HCT116 (cell line): ENCODE results near the gene TMEM9B. TPM values are rescaled to one million over a fixed set of nuclear protein-coding genes. Genes with fewer than 3 reads are reported as not detected.

Experiments
- ATAC-seq: fragments of 200-7000 bp; cut with Tn5 transposase; 2 replicates; pipeline ENCODE4 v1.9.1; 2020; ENCODE audit warnings: mild to moderate bottlenecking, moderate library complexity
- BruUV-seq: library from RNA; stranded (reverse); fragments of 400-500 nt; replicated peaks from 2 replicates; lab custom pipeline; 2021; lab: Mats Ljungman, UMichigan
- CTCF ChIA-PET: fragments of 300-600 bp; sonication (Branson Sonifier 250); formaldehyde crosslinking; loops from one replicate; lab custom pipeline; 2021; ENCODE audit warnings: antibody characterized with exemption; lab: Charles Lee
- POLR2A ChIA-PET: fragments of 300-600, 350-600 bp; sonication (Branson Sonifier 250); formaldehyde crosslinking; loops from one replicate; lab custom pipeline; 2021; ENCODE audit warnings: antibody characterized with exemption; lab: Charles Lee
- RAD21 ChIA-PET, 2 experiments: fragments of 300-600 bp; sonication (Branson Sonifier 250); formaldehyde crosslinking; loops; one replicate each; lab custom pipeline; 2023; ENCODE audit warnings: low total read pairs in 2 of 2; ENCODE audit not compliant: uncharacterized antibody in 2 of 2, unreplicated experiment in 2 of 2, low non-redundant PET in 1 of 2; lab: Charles Lee
- DNase-seq: peaks from one replicate; pipeline ENCODE4 v3.0.0-alpha.2; 2010; ENCODE audit warnings: low read depth, low spot score
- H2AFZ ChIP-seq: fragments of 200-600 bp; shearing (Covaris generic), sonication (generic); 2 replicates; pipeline ENCODE4 v1.6.1; 2017; ENCODE audit warnings: low read depth, mixed run types, mixed read lengths, antibody characterized with exemption, low read length; ENCODE audit not compliant: poor library complexity, severe bottlenecking
- H3K27ac ChIP-seq: 2 replicates; pipeline ENCODE4 v1.5.1; 2012; ENCODE audit warnings: low read depth, low read length
- H3K27me3 ChIP-seq: fragments of 200-600 bp; sonication (generic); 2 replicates; pipeline ENCODE4 v1.6.1; 2016; ENCODE audit warnings: mixed run types, low read length, mixed read lengths; ENCODE audit not compliant: insufficient read depth
- H3K36me3 ChIP-seq, 2 experiments: fragments of 200-500 bp in 1 of 2; fragments of 200-600 bp in 1 of 2; sonication (Bioruptor generic) in 1 of 2; sonication (generic) in 1 of 2; 2 replicates each; pipeline versions ENCODE4 v1.5.1 to v1.6.1; 2014 to 2016; ENCODE audit warnings: low read length in 2 of 2, inconsistent platforms in 1 of 2, mixed read lengths in 1 of 2, mixed run types in 1 of 2; ENCODE audit not compliant: insufficient read depth in 2 of 2, control insufficient read depth in 1 of 2
- H3K4me1 ChIP-seq, 2 experiments: fragments of 200-600 bp in 1 of 2; sonication (generic) in 1 of 2; 2 replicates each; pipeline versions ENCODE4 v1.5.1 to v1.6.1; 2012 to 2017; ENCODE audit warnings: low read length in 2 of 2, inconsistent platforms in 1 of 2, mild to moderate bottlenecking in 1 of 2, mixed read lengths in 1 of 2, mixed run types in 1 of 2, moderate library complexity in 1 of 2; ENCODE audit not compliant: insufficient read depth in 2 of 2, control insufficient read depth in 1 of 2
- H3K4me2 ChIP-seq: fragments of 200-600 bp; sonication (generic); 2 replicates; pipeline ENCODE4 v1.6.1; 2017; ENCODE audit warnings: mixed run types, low read length, mixed read lengths
- H3K4me3 ChIP-seq, 2 experiments: fragments of 200-600 bp in 1 of 2; sonication (generic) in 1 of 2; replicated peaks in 1 of 2; 2 replicates each; pipeline ENCODE4 v1.5.1; 2011 to 2016; ENCODE audit warnings: low read length in 2 of 2, control low read depth in 1 of 2, low read depth in 1 of 2, mild to moderate bottlenecking in 1 of 2, mixed read lengths in 1 of 2, mixed run types in 1 of 2
- H3K79me2 ChIP-seq: fragments of 200-600 bp; sonication (generic); 2 replicates; pipeline ENCODE4 v1.6.1; 2017; ENCODE audit warnings: mild to moderate bottlenecking, mixed run types, low read length, moderate library complexity, mixed read lengths; ENCODE audit not compliant: insufficient read depth
- H3K9ac ChIP-seq: fragments of 200-600 bp; sonication (generic); 2 replicates; pipeline ENCODE4 v1.6.1; 2016; ENCODE audit warnings: low read length, mixed read lengths
- H3K9me2 ChIP-seq: fragments of 200-600 bp; sonication (generic), shearing (Covaris generic); 2 replicates; pipeline ENCODE4 v1.6.1; 2017; ENCODE audit warnings: mixed run types, mild to moderate bottlenecking, moderate library complexity; ENCODE audit not compliant: insufficient read depth
- H3K9me3 ChIP-seq, 2 experiments: fragments of 200-500 bp in 1 of 2; fragments of 200-600 bp in 1 of 2; sonication (Bioruptor generic) in 1 of 2; sonication (generic) in 1 of 2; 2 replicates each; pipeline ENCODE4 v1.6.1; 2014 to 2017; ENCODE audit warnings: low read length in 2 of 2, mixed read lengths in 2 of 2, inconsistent platforms in 1 of 2, low read depth in 1 of 2, mild to moderate bottlenecking in 1 of 2, mixed run types in 1 of 2, moderate library complexity in 1 of 2; ENCODE audit not compliant: control insufficient read depth in 1 of 2, insufficient read depth in 1 of 2
- H4K20me1 ChIP-seq: fragments of 200-600 bp; sonication (generic), shearing (Covaris generic); 2 replicates; pipeline ENCODE4 v1.6.1; 2017; ENCODE audit warnings: mixed run types, mild to moderate bottlenecking, moderate library complexity; ENCODE audit not compliant: insufficient read depth
- CEBPB ChIP-seq: IDR thresholded peaks from 2 replicates; pipeline ENCODE4 v1.6.1; 2012; ENCODE audit warnings: low read depth
- EGR1 ChIP-seq: IDR thresholded peaks from 2 replicates; pipeline ENCODE4 v1.6.1; 2012; ENCODE audit warnings: low read depth
- ELF1 ChIP-seq: IDR thresholded peaks from 2 replicates; pipeline ENCODE4 v1.6.1; 2012; ENCODE audit warnings: low read depth, borderline replicate concordance
- FOSL1 ChIP-seq: IDR thresholded peaks from 2 replicates; pipeline ENCODE4 v1.6.1; 2012; ENCODE audit warnings: low read depth
- JUND ChIP-seq: IDR thresholded peaks from 2 replicates; pipeline ENCODE4 v1.6.1; 2012
- POLR2A ChIP-seq: IDR thresholded peaks from 2 replicates; pipeline ENCODE4 v1.7.0; 2011; ENCODE audit warnings: borderline replicate concordance; ENCODE audit not compliant: insufficient read depth, insufficient read length; ENCODE audit errors: extremely low read depth
- RAD21 ChIP-seq: IDR thresholded peaks from 2 replicates; pipeline ENCODE4 v1.6.1; 2012; ENCODE audit warnings: low read depth, mild to moderate bottlenecking
- SIN3A ChIP-seq: IDR thresholded peaks from 2 replicates; pipeline ENCODE4 v1.6.1; 2012; ENCODE audit warnings: low read depth
- ZNF274 ChIP-seq: fragments of 200-500 bp; sonication (Bioruptor generic); IDR thresholded peaks from 2 replicates; pipeline ENCODE4 v1.6.1; 2014; ENCODE audit warnings: mild to moderate bottlenecking, low read depth, low read length, inconsistent platforms
- intact Hi-C: fragments of 100-400 bp; cut with micrococcal nuclease; formaldehyde crosslinking; loops from 2 replicates; pipeline ENCODE4 v1.10.0; 2022
- total RNA-seq: library from RNA; stranded (reverse); gene quantifications from one replicate; pipeline ENCODE4 v1.2.1, GENCODE V29; 2021; ENCODE audit not compliant: unreplicated experiment
- TF ChIP-seq, protein P1 (sequence below): IDR thresholded peaks from 2 replicates; pipeline ENCODE4 v1.6.1; 2012; ENCODE audit warnings: low read depth

The TMEM9B gene
- total RNA-seq, 1 experiment from 2014 or later: 26.8 TPM

- TF ChIP-seq JUND: no peak
- TF ChIP-seq CEBPB: no peak
- TF ChIP-seq FOSL1: no peak
- TF ChIP-seq EGR1: no peak
- TF ChIP-seq ELF1: no peak
- TF ChIP-seq RAD21: no peak
- TF ChIP-seq, all 23 proteins: peak for 0
Observed at GRCh38 chr11:8927233-8927632, 37.0 kb downstream of the TMEM9B start (continued).

GRCh38 chr11:8926236-8926635 is 38.0 kb downstream of the TMEM9B start:
- no peak overlapping the region for H3K4me3 ChIP-seq
- H3K27ac ChIP-seq: no peak overlapping the region
- no peaks in the 10 kb centered on the region for H3K9me3 ChIP-seq
- H3K36me3 ChIP-seq: peaks cover 0 to 7% of the 10 kb centered on the region in 2 experiments; a peak in 1 of 4 replicates
- intact Hi-C loops: no loop called here
- H4K20me1 ChIP-seq: no peaks in the 10 kb centered on the region
- peaks cover 0 to 3% of the 10 kb centered on the region in 2 experiments; a peak in 1 of 4 replicates for H3K4me1 ChIP-seq
- ATAC-seq (no peak), DNase-seq (no peak)
- no peak overlapping the region for H3K9ac ChIP-seq
- no peaks in the 10 kb centered on the region for H3K9me2 ChIP-seq
- ChIA-PET RAD21 (no interaction called here), CTCF (interaction anchor here (1.0 kb wide), 1 partner anchor 9 kb away, joined by 4 read pairs; no protein-coding TSS in a partner anchor), POLR2A (no interaction called here)
- no peaks in the 10 kb centered on the region for H3K27me3 ChIP-seq
- H3K4me2 ChIP-seq: no peak overlapping the region
- H2AFZ ChIP-seq: no peak overlapping the region
- no peaks in the 10 kb centered on the region for H3K79me2 ChIP-seq
- TF ChIP-seq ELF1 (no peak), POLR2A (no peak), ZNF274 (no peak), SIN3A (no peak), EGR1 (no peak)
- TF ChIP-seq, protein P1, sequence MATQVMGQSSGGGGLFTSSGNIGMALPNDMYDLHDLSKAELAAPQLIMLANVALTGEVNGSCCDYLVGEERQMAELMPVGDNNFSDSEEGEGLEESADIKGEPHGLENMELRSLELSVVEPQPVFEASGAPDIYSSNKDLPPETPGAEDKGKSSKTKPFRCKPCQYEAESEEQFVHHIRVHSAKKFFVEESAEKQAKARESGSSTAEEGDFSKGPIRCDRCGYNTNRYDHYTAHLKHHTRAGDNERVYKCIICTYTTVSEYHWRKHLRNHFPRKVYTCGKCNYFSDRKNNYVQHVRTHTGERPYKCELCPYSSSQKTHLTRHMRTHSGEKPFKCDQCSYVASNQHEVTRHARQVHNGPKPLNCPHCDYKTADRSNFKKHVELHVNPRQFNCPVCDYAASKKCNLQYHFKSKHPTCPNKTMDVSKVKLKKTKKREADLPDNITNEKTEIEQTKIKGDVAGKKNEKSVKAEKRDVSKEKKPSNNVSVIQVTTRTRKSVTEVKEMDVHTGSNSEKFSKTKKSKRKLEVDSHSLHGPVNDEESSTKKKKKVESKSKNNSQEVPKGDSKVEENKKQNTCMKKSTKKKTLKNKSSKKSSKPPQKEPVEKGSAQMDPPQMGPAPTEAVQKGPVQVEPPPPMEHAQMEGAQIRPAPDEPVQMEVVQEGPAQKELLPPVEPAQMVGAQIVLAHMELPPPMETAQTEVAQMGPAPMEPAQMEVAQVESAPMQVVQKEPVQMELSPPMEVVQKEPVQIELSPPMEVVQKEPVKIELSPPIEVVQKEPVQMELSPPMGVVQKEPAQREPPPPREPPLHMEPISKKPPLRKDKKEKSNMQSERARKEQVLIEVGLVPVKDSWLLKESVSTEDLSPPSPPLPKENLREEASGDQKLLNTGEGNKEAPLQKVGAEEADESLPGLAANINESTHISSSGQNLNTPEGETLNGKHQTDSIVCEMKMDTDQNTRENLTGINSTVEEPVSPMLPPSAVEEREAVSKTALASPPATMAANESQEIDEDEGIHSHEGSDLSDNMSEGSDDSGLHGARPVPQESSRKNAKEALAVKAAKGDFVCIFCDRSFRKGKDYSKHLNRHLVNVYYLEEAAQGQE: no peak
- TF ChIP-seq, all 23 proteins: peak for 0
- BruUV-seq: no TSS peak
